ENCODE data around the gene ADARB1. TPM values are rescaled to one million over a fixed set of nuclear protein-coding genes. Genes with fewer than 3 reads are reported as not detected.

The ADARB1 gene
- total RNA-seq, 1 experiment from 2014 or later, result 14.1 TPM

DNA sequence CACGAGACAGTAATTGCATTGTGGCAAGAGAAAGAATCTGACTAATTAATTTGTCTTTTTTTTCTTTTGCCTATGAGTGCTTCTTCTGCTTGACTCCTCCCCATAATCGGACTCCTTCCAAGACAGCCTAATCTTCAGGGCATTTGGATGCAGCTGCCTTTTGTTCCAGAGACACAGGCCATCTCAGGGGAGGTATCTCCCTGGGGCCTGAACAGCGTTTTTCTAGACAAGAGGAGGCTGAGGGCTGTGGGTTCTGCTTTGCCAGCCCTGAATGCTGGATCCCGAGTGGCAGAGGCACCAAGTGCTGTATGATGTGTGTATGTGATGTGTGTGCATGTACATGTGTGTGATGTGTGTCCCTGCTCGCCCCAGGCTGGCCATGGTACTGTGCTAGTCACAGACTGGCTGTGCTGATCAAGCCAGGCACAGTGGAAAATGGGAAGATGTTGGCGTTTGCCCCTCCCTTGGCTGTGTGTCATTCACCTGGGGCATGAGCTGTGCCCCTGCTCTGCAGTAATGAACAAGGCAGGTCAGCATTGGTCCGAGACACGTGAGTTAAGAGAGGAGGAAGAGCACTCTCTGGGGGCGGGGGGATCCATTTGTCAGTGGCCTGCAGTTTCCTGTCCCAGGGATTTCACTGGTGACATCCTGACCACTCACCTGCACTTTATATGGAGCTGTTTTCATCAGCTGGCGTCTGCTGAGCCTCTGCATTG lies 77.2 kb downstream of the ADARB1 start:
- Histone ChIP-seq H3K27me3 (ENCODE audit: low read length) (no peaks in the 10 kb centered on the region), H3K4me1 (ENCODE audit: insufficient read depth, low read length) (no peaks in the 10 kb centered on the region), H3K9ac (ENCODE audit: low read length) (no peak overlapping the region), H3K4me3 (ENCODE audit: low read length) (no peak overlapping the region), H3F3A (ENCODE audit: low read length, unreplicated experiment) (no peaks in the 10 kb centered on the region), H4K20me1 (ENCODE audit: low read length) (no peaks in the 10 kb centered on the region), H3K36me3 (ENCODE audit: low read depth, low read length) (no peaks in the 10 kb centered on the region), H3K27ac (ENCODE audit: low read length) (no peak overlapping the region), H3K9me3 (ENCODE audit: low read length) (no peaks in the 10 kb centered on the region), H3K79me2 (ENCODE audit: low read length) (no peaks in the 10 kb centered on the region), H3K9me2 (replicated peaks; ENCODE audit: low read length) (no peaks in the 10 kb centered on the region), H3K4me2 (ENCODE audit: low read length) (no peak overlapping the region), H2AFZ (ENCODE audit: low read length) (no peak overlapping the region)
- ChIA-PET POLR2A (ENCODE audit: unreplicated experiment) (no interaction called here), CTCF (no interaction called here)
- no peak for ATAC-seq
- no peak for DNase-seq
- no TSS peak for BruUV-seq (replicated peaks)
- TF ChIP-seq, protein P1, sequence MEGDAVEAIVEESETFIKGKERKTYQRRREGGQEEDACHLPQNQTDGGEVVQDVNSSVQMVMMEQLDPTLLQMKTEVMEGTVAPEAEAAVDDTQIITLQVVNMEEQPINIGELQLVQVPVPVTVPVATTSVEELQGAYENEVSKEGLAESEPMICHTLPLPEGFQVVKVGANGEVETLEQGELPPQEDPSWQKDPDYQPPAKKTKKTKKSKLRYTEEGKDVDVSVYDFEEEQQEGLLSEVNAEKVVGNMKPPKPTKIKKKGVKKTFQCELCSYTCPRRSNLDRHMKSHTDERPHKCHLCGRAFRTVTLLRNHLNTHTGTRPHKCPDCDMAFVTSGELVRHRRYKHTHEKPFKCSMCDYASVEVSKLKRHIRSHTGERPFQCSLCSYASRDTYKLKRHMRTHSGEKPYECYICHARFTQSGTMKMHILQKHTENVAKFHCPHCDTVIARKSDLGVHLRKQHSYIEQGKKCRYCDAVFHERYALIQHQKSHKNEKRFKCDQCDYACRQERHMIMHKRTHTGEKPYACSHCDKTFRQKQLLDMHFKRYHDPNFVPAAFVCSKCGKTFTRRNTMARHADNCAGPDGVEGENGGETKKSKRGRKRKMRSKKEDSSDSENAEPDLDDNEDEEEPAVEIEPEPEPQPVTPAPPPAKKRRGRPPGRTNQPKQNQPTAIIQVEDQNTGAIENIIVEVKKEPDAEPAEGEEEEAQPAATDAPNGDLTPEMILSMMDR (conservative IDR thresholded peaks at IDR 0.05; ENCODE audit: low read depth, low read length), result no peak
- TF ChIP-seq EZH2phosphoT487 (IDR thresholded peaks at IDR 0.05; ENCODE audit: borderline replicate concordance, low read length) (no peak), EZH2 (IDR thresholded peaks at IDR 0.05; ENCODE audit: low read length, unreplicated experiment) (no peak)
- intact Hi-C loops (cut with micrococcal nuclease), result no loop called here

DNA sequence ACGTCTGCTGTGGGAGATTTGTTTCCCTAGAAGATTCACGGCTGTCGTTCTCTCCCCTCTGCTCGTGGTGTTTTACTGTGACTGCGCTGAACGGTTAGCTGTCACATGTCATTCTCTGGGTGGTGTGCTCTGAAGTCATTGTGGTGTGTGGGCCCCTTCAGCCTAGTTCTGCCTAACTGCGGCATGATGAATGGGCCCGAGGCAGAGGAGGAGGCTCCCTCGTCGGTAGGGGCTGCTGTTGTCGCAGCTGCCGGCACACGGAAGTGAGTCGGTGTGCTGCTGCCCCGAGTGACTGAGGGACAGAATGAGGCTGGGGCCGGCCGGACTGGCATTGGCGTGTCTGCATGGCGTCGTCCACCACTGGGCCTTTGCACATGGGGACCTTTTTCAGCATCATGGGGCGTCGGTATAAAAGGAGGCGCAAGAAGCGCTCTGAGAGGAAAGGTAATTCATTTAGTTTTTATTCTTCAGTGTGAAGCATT lies 77.9 kb downstream of the ADARB1 start:
- no TSS peak for BruUV-seq (replicated peaks)
- H3K4me1 ChIP-seq (ENCODE audit: insufficient read depth, low read length), result no peaks in the 10 kb centered on the region
- no peaks in the 10 kb centered on the region for H3K36me3 ChIP-seq (ENCODE audit: low read depth, low read length)
- ChIA-PET CTCF (no interaction called here), POLR2A (ENCODE audit: unreplicated experiment) (no interaction called here)
- no peaks in the 10 kb centered on the region for H3K9me2 ChIP-seq (replicated peaks; ENCODE audit: low read length)
- H3K79me2 ChIP-seq (ENCODE audit: low read length), result no peaks in the 10 kb centered on the region
- no peaks in the 10 kb centered on the region for H3F3A ChIP-seq (ENCODE audit: low read length, unreplicated experiment)
- no peak overlapping the region for H3K4me3 ChIP-seq (ENCODE audit: low read length)
- DNase-seq, result no peak
- no peak for ATAC-seq
- H3K9ac ChIP-seq (ENCODE audit: low read length), result no peak overlapping the region
- TF ChIP-seq, protein P1 (conservative IDR thresholded peaks at IDR 0.05; ENCODE audit: low read depth, low read length), result no peak
- TF ChIP-seq EZH2 (IDR thresholded peaks at IDR 0.05; ENCODE audit: low read length, unreplicated experiment) (no peak), EZH2phosphoT487 (IDR thresholded peaks at IDR 0.05; ENCODE audit: borderline replicate concordance, low read length) (no peak)
- no peaks in the 10 kb centered on the region for H3K27me3 ChIP-seq (ENCODE audit: low read length)
- intact Hi-C loops (cut with micrococcal nuclease), result no loop called here
- no peak overlapping the region for H2AFZ ChIP-seq (ENCODE audit: low read length)
- H3K27ac ChIP-seq (ENCODE audit: low read length), result no peak overlapping the region
- H3K4me2 ChIP-seq (ENCODE audit: low read length), result no peak overlapping the region
- H4K20me1 ChIP-seq (ENCODE audit: low read length), result no peaks in the 10 kb centered on the region
- no peaks in the 10 kb centered on the region for H3K9me3 ChIP-seq (ENCODE audit: low read length)

All from PC-3 (cell line).